Occipital lobe (tissue), 2 donors: ENCODE results near the gene CCDC149. TPM values are rescaled to one million over a fixed set of nuclear protein-coding genes. Genes with fewer than 3 reads are reported as not detected.

Experiments
- small RNA-seq: library from RNA; depleted of rRNA; stranded (forward); fragments of <200 nt; gene quantifications from one replicate; pipeline ENCODE3, GENCODE V24; 2014
- total RNA-seq: library from RNA; depleted of rRNA; stranded (reverse); fragments of >200 nt; gene quantifications from one replicate; pipeline ENCODE4 v1.2.3, GENCODE V29; 2014

CCDC149 gene
- total RNA-seq, 1 donor from 2014 or later = 20.9 TPM

Small RNA genes lying within 50 kb of the gene (small RNA-seq; reads per million reads assigned to genes)
- gene AC006390.1 = not detected

Other genes starting within 250 kb of the CCDC149 start
- gene SOD3, start 117.5 kb downstream of the CCDC149 start, total RNA-seq = not detected
- 1.7 TPM for gene LGI2, start 117.9 kb upstream of the CCDC149 start, total RNA-seq
- gene SEPSECS, start 247.4 kb upstream of the CCDC149 start, total RNA-seq = 14.8 TPM